GM04503 (cell line): Measurements from ENCODE around the gene ASTN2.
"Not testable (repeated sequence)": the region's sequence is repeated elsewhere in the genome, so short reads cannot be mapped to it uniquely, and the experiment has no call there.

Source experiments
- DNase-seq: peaks from one replicate; pipeline ENCODE4 v3.0.0-alpha.2; 2012; ENCODE audit warnings: low read depth

Gene ASTN2

DNA sequence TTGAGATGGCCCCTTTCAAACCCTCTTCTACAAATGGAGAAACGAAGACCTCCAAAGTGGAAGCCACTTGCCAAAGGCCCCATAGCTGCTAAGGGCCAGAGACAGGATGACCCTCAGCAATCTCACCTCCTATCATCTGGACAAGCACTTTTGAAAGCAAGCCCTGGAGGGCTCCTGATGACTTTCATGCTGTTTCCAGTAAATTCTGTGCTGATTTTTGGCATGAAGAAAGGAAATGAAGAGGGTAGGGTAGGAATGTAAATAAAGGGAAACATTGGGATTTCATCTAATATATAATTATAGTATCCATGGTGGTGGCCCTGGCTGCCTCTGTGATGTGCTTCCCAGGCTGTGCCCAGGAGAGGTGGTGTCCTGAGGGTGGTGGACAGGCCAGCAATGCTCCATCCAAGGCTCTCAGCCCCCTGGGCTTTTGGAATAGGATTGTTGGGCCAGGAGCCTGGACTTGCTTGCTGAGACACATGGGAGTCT, 935.8 kb downstream of the ASTN2 start:
- DNase-seq = no peak

DNA sequence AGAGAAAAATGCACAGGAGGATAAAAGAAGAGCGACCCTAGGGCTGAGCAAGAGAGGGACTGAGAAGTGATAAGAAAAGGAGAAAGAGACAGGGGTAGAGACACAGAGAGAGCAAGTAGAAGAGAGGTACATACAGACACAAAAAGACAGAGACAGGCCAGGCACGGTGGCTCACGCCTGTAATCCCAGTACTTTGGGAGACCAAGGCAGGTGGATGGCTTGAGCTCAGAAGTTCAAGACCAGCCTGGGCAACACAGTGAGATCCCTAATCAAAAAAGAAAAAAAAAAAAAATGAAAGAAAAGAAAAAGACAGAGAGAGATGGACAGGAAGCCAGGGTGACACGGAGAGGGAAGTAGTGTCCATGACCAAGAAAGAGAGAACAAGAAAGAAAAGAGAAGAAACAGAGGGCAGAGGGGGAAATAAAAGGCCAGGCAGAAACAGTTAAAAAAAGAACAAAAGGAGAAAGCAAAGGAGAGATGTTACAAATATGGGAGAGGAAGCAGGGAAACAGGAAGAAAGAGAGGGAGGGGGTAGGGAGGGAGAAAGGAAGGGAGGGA, 937.2 kb downstream of the ASTN2 start:
- DNase-seq = no peak

DNA sequence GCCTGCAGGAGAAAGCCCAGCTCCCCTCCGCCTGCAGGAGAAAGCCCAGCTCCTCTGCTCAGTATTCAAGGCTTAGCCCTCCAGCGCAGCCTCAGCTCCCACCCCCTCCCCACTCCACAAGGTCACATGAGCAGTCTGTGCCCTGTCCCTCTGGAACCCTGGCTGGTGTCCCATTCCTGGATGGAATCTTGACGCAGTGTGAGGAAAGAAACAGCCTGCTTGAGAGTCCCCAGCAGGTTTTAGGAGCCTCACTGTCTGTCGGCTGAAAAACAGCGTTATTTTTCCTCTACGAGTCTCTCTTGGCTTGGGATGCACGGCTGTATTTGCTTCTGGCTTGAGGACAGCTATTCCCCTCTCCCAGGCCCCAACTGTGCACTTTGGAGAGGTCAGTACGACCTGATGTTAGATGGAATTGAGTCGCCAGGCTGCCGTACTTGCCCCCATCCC, 937.9 kb downstream of the ASTN2 start:
- DNase-seq = no peak

DNA sequence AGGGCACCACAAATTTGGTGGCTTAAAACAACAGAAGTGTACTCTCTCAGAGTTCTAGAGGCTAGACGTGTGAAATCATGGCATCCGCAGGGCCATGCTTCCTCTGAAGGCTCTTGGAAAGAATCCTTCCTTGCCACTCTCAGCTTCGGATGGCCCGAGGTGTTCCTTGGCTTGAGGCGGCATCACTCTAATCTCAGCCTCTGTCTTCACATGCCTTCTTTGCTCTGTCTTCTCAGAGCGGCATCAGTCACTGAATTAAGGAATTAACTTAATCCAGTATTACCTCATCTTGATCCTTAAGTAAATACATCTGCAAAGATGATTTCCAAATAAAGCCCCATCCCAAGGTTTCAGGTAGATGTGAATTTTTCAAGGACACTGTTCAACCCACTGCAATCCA, 938.9 kb downstream of the ASTN2 start:
- no peak for DNase-seq

GRCh38 chr9:116475201-116475600, 939.7 kb downstream of the ASTN2 start:
- DNase-seq = peak; percentile 39

DNA sequence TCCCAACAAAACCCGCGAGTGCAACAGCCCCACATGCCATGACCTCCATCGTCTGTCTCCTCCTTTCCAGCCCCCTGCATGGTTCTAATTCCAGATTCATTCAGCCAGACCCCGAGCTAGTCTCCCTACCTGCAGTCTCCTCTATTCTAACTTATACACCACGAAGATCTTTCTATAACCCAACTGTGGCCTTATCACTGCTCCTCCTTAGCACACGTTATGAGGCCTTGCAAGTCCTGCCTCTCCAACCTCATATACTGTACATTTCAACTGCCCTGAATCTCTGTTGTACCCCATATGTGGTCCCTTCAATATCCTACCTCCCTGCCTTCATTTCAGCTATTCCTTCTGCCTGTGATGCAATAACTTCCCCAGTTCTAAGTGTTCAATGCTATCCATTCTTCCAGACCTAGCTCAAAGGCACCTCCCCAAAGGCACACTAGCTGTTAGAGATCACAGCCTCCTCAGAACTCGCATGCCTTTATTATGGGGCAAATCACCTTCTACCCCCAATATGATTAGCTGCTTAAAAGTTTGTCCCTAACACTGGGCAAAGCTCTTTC, 942.8 kb downstream of the ASTN2 start:
- no peak for DNase-seq

GRCh38 chr9:116471093-116471906, 943.6 kb downstream of the ASTN2 start:
- DNase-seq = no peak

GRCh38 chr9:116468793-116469527, 945.9 kb downstream of the ASTN2 start:
- DNase-seq = no peak

DNA sequence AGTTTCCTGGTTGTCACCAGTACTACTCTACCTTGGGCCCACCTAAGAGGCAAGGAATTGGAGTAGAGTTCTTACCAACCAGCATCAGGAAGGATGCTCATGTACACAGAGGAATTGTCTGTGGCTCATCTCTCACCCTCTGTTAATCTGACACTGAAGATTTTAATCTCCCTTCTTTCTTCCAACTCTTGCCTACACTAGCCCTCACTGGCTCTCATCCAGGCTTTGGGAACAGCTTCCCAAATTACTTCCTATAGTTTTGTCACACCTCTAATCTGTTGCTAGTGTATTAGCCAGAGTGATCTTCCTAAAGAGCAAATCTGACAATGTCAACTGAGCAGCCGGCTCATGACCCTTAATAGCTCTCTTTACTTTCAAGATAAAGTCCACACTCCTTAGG, 946.5 kb downstream of the ASTN2 start:
- DNase-seq = no peak

DNA sequence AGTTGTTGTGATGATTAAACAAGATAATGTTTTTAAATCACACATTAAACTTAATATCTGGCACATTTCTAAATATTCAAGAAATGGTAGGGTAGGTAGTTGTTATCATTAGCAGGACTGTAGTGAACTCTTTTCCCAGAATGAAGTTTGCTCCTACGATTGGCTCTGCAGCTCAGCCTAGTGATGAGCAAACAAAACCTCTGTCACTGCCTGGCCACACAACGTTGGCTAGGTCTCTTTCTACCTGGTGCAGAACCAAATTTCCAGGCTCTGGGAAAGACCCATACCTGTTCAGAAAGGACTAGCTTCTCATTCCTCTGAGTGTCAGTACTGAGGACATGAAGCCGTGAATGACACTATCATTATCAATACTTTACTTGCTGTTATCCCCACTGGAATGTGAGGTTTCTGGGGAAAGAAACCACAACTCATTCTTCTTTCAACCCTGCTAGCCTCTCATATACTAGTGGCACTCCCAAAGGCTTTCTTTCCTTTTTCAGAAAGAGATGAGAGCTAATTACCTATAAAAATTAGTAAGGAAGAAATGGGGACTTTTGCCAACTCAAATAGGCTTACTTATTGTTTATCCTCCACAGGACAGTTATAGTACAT, 947.0 kb downstream of the ASTN2 start:
- DNase-seq = no peak

DNA sequence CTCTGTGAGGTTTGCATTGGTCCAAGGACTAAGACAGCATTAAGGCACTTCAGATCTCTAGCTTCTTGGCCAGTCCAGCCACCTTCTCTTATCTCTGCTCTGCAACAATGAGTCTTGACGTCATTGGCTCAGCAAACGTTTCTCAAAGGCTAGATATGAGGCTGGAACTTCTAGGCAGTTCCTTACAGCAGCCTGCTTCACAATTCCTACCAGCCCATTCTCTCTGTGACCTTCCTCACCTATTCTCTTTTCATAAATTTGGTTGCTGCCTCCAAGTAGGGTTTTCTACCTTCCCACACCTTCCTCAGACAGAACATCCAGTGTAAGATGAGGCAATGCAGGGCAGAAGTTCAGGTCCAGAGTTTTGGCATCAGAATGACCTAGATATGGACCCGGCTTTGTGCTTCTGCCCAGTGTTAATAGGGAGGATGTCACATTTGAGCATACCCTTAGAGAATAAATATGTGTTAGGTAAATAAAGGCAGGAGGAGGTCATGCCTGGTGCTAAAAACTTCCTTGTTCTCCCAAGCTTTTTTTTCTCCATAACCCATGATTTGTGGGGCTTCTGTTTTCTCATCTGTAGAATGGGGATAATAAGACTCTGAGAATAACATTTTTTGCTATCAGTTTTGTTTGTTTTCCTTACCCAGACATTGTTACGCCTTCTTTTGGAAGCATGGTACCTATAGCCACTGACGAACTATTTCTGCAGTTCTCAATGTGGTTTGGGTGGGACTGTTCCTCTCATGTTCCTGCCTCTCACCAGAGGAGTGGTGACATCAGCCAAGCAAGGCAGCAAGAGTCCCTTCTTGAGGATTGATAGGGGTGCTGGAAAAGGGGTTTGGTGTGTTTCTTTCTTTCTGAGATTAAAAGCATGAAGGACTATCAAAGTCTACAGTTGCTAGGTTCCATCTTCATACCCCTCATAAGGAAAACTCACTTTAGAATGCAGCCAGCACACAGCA, 948.3 kb downstream of the ASTN2 start:
- no peak for DNase-seq

GRCh38 chr9:116465576-116466270, 949.1 kb downstream of the ASTN2 start:
- no peak for DNase-seq

DNA sequence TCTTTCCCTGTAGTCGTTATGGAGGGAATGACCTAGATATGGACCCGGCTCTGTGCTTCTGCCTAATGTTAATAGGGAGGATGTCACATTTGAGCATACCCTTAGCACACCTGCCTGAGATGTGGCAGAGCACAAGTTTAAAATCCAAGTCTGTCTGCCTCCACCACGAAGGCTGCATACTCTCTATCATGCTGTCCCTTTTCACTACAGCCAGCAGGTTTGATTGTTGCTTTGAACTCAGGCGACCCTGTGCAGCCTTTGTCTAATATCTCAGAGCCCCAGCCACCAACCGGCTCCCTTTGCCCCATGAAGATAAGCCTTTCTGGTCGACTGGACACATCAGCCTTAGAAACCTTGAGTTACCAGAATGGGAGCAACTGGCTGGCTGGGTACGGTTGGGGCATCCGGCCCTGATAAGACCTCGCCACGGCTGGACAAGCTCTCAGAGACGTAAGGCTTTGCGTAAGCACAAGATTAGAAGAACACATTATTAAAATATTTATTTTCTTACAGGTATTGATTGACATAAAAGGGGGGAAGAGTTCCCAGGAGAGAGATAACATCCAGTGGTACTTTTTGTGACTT, 949.8 kb downstream of the ASTN2 start:
- no peak for DNase-seq

GRCh38 chr9:116464423-116464822, 950.4 kb downstream of the ASTN2 start:
- no peak for DNase-seq

DNA sequence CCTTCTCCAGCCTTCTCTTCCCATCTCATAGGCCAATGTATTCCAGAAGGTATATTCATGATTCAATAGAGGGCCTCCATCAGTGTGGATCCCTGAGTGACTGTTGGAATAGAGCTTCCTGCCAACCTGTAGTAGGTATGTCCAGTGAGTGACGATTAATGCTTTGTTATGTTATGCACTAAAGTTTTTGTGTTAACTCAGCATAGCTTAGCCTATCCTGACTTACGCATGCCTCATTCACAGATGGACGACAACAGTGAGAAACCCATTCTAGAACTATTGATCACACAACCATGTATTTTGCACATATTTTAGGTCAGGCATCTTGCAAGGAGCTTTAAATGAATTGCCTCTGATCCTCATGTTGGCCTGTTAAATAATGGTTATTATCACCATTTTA, 953.2 kb downstream of the ASTN2 start:
- DNase-seq = no peak

- no peak for DNase-seq
Observed at GRCh38 chr9:116460026-116460425, 954.8 kb downstream of the ASTN2 start.

- no peak for DNase-seq
Observed at GRCh38 chr9:116459576-116459975, 955.3 kb downstream of the ASTN2 start.

GRCh38 chr9:116456490-116457088, 958.3 kb downstream of the ASTN2 start:
- no peak for DNase-seq

DNA sequence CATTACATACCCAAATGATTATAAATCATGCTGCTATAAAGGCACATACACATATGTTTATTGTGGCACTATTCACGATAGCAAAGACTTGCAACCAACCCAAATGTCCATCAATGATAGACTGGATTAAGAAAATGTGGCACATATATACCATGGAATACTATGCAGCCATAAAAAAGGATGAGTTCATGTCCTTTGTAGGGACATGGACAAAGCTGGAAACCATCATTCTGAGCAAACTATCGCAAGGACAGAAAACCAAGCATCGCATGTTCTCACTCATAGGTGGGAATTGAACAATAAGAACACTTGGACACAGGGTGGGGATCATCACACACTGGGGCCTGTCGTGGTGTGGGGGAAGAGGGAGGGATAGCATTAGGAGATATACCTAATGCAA, 960.3 kb downstream of the ASTN2 start:
- DNase-seq = not testable (repeated sequence)

DNA sequence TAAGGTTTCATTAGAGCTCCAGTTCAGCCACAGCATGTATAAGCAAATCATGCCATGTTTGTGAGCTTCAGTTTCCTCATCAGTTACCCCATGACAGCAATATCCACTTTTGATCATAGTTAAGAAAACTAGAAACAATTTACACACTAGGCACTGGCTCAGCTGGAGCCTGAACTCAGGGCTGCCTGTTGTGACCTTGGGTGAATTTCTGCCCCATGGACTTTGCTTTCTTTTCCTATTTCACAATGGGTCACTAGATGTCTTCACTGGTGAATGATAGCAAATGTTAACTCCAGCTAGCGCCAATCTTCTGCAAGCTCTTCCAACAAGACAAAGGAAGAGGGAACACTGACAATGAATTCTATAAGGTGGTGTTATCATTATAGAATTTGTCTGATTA, 961.1 kb downstream of the ASTN2 start:
- no peak for DNase-seq
